HPDE6-E6E7 (cell line): Measurements from ENCODE around the gene ARRDC4.

ENCODE experiments used
- DNase-seq: peaks from one replicate; pipeline ENCODE4 v3.0.0; 2011; ENCODE audit warnings: missing footprints; ENCODE audit errors: extremely low spot score

The ARRDC4 gene

GRCh38 chr15:97960364-97961066, at the start of gene ARRDC4:
Gene ARRDC4, plus strand, starts transcription at chr15:97960703. Its CDS starts 159 bp downstream, at chr15:97960862.
- DNase-seq: peak; percentile 95

DNA sequence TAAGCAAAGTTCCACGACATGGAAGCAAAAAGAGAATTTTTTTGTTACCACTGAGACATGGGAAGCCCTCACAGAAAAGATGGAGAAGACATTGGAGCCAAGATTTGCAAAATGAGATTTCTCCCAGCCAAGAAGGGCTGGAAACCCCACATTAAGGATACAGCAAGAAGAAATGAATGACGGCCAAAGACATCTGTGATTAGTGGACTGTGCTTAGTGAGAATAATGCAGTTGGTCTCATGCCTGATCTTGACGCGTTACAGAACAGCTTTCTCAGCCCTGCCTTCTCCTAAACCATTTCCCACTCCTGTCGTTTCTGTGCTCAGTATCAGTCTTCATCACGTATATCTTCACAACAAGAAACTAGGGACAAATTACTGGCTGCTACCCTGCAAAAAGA, 45.8 kb upstream of the ARRDC4 start:
- DNase-seq: no peak

DNA sequence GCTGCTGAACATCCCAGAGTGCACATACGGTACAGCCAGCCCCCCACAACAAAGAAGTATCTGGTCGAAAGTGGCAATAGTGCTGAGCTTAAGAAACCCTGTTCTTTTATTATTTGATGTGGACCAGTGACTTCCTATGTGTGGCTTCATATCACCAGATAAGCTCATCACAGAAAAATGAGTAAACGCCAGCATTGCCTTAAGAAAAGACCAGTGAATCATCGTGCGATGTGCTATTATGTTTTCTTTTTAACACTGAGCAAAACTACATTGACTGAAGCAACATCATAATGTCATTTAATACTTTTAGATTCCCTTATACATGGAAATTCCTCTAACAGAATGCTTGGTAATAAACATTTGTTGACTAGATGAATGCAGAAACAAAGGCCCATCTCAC, 45.2 kb upstream of the ARRDC4 start:
- no peak for DNase-seq

GRCh38 chr15:97921296-97921865, 39.1 kb upstream of the ARRDC4 start:
- no peak for DNase-seq

DNA sequence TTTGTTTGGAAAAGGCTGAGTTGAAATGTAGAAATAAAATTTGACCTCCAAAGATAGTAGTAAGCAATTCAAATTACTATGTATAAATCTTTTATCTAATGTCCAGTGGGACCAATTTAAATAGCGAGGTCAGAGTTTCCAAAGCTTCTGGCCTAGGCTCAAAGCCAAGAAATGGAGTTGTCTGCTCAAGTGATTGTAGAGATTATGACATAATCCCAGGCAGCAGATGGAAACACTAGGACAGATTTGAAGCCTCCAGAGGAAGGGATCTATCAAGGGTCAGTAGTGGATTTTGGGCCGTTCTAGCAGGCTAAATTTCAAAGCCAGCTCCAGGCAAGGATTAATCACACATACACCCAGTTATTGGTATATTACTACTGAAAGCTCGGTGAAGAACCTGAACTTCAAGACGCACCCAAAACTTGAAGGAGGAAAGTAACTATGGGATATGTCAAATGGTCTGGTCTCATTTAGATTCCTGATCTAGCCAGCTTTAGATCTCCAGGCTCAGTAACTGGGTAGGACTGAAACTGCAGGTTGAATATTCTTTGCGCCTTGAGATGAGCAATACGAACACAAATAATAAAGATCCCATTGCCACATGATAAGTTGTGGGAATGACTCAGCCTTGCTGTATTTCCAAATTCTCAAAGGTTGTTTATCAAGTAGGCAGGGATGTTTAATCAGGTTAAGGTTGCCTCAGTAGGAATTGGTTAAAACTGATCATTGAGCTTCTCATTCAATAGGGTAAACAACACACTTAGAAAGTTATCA, 30.9 kb upstream of the ARRDC4 start:
- no peak for DNase-seq

DNA sequence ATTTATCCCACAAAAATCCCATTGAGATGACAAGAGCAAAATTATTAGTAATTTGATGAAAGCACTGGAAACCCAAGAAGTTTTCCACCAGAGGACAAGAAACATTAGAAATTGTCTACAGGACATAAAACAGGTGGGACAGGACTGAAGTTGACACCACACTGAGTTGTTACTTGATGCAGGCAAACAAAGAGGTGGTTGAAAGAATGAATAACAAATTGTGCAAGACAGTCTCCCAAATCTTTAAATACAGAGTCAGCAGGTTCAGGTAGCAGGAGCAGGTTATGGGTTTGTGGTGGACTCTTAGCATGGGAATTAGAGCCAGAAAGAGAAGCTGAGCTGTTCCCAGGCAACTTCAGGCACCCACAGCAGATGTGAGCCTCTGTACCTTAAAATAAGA, 30.3 kb upstream of the ARRDC4 start:
- no peak for DNase-seq

DNA sequence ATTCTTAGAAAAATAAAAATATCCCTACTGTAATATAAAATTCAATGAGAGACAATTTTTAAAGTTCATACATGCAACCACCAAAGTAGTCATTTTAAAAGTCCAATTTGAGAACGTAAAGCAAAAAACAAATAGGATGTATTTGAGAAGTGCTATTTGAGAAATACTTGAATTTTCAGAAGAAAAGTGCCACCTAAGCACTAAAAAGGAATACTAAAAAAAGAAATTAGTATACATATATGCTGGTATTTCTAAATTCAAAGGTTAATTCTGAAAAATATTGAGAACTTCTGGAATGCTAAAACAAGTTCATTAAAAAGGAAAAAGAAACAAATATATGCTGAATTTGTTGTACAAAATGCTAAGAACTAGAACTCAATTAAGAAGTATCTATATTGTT, 29.2 kb upstream of the ARRDC4 start:
- DNase-seq: no peak

DNA sequence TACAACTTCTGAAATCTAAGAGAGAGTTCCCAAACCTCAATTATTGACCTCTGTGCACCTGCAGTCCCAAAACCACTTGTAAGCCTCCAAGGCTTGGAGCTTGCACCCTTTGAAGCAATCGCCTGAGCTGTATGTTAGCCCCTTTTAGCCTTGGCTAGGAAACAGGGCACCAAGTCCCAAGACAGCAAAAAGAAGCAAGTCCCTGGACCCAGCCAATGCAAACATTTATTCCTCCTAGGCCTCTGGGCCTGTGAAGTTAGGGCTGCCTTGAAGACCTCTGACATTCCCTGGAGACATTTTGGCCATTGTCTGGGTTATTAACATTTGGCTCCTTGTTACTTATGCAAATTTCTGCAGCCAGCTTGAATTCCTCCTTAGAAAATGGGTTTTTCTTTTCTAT, 26.9 kb upstream of the ARRDC4 start:
- no peak for DNase-seq

GRCh38 chr15:97940993-97941392, 19.5 kb upstream of the ARRDC4 start:
- no peak for DNase-seq

GRCh38 chr15:97941572-97941971, 18.9 kb upstream of the ARRDC4 start:
- no peak for DNase-seq

GRCh38 chr15:97944724-97945123, 15.8 kb upstream of the ARRDC4 start:
- no peak for DNase-seq

GRCh38 chr15:97947465-97948260, 12.8 kb upstream of the ARRDC4 start:
- DNase-seq: no peak

DNA sequence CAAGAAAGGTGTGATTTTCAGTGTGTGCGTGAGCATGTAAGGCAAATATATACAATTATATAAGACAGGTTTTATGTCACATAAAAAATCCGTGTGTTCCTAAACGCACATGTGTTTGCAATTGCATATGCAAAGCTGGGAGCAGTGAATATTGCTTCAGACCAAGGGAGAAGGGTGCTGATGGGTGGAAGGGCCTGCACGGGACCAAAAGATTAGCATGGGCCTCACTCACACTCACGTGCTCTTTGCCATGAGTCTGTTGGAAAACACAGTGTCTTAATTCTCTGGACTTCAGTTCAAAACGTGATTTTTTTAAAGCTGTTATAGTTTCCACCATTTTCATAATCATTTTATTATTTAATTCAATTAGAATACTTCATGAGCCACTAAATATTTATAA, 7.2 kb upstream of the ARRDC4 start:
- no peak for DNase-seq

GRCh38 chr15:97953748-97954147, 6.8 kb upstream of the ARRDC4 start:
- no peak for DNase-seq

- no peak for DNase-seq
These were observed 5.5 kb upstream of the ARRDC4 start for GRCh38 chr15:97955035-97955434.

DNA sequence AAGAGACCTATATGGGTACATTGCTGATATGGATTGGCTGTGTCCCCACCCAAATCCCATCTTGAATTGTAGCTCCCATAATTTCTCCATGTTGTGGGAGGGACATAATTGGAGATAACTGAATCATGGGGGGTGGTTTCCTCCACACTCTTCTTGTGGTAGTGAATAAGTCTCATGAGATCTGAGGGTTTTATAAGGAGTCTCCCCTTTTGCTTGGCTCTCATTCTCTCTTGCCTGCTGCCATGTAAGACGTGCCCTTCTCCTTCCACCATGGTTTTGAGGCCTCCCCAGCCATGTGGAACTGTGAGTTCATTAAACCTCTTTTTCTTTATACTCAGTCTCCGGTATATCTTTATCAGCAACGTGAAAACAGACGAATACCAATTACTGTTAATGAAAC, 5.0 kb upstream of the ARRDC4 start:
- DNase-seq: no peak

- DNase-seq: no peak
These were observed 659 bp upstream of the ARRDC4 start for GRCh38 chr15:97959724-97960363.

GRCh38 chr15:97961067-97961954, 808 bp downstream of the ARRDC4 start:
- DNase-seq: no peak

DNA sequence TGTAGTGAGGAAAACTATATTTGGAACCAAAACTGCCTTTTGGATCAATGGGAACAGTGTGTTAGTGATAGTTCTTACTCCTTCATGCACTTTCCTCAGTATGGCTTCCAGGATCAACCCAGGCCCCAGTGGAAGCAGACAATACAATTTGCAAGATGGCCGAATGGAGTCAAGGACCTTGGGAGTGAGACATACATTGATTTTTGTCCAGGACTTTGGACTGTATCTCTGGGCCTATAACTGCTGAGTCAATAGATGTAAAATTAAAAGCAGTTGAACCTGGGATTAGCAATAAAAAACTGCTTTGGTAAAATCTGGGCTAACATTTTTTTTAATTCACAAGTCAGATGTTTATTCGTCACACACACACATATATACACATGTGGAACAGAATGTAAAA, 1.8 kb downstream of the ARRDC4 start:
- no peak for DNase-seq

GRCh38 chr15:97963779-97964178, 3.3 kb downstream of the ARRDC4 start:
- DNase-seq: no peak

DNA sequence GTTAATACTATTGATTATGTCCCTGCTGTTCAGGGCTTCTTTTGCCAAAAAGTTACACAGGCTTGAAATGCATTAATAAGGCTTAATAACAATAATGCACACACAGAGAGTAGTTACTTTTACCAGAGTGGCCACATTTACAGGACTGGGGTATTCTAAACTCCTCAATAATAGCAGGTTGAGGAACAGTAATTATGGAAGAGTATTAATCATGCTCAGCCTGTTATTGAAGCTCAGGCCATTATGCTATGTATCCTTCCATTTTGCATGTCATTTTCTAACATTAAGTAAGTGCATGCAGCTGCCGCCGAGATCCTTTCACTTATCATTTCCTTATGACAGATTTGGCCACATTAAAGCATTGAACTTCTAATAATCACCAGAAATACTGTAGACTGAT, 5.7 kb downstream of the ARRDC4 start:
- no peak for DNase-seq
